Type B pancreatic cell (in vitro differentiated cells): Measurements from ENCODE around the gene HSD11B1. TPM values are rescaled to one million over a fixed set of nuclear protein-coding genes. Genes with fewer than 3 reads are reported as not detected.

Experiments used
- DNase-seq: peaks from one replicate; pipeline ENCODE4 v3.0.0; 2021; ENCODE audit warnings: mixed read lengths; ENCODE audit not compliant: unreplicated experiment; ENCODE audit errors: extremely low spot score
- H3K27ac Mint-ChIP-seq: 2 replicates; pipeline ENCODE4 v1.8.0; 2021; ENCODE audit warnings: mild to moderate bottlenecking, mixed read lengths
- H3K27me3 Mint-ChIP-seq: 2 replicates; pipeline ENCODE4 v1.8.0; 2021; ENCODE audit warnings: mixed read lengths
- H3K36me3 Mint-ChIP-seq: 2 replicates; pipeline ENCODE4 v1.8.0; 2021; ENCODE audit warnings: mixed read lengths
- H3K4me1 Mint-ChIP-seq: one replicate; pipeline ENCODE4 v1.8.0; 2021; ENCODE audit warnings: mixed read lengths; ENCODE audit not compliant: unreplicated experiment
- H3K4me3 Mint-ChIP-seq: 2 replicates; pipeline ENCODE4 v1.8.0; 2021; ENCODE audit warnings: mild to moderate bottlenecking, mixed read lengths
- H3K9me3 Mint-ChIP-seq: 2 replicates; pipeline ENCODE4 v1.8.0; 2021; ENCODE audit warnings: mixed read lengths
- CTCF ChIP-seq: fragments of 200-600 bp; sonication (generic); conservative IDR thresholded peaks from 2 replicates; pipeline ENCODE4 v1.5.0; 2021; ENCODE audit warnings: antibody characterized with exemption, mild to moderate bottlenecking
- total RNA-seq: library from RNA; stranded (reverse); gene quantifications from 2 replicates; pipeline ENCODE4 v1.2.1, GENCODE V29; 2021; ENCODE audit warnings: low replicate concordance

Gene HSD11B1
- total RNA-seq, 1 donor from 2014 or later, result not detected

GRCh38 chr1:209755256-209755655 lies 50.6 kb downstream of the HSD11B1 start:
- no peak for DNase-seq
- peak overlapping the region; percentile 4 for H3K27ac Mint-ChIP-seq
- H3K36me3 Mint-ChIP-seq, result no peaks in the 10 kb centered on the region
- peaks cover 10% of the 10 kb centered on the region for H3K27me3 Mint-ChIP-seq
- no peaks in the 10 kb centered on the region for H3K9me3 Mint-ChIP-seq
- H3K4me3 Mint-ChIP-seq, result no peak overlapping the region
- no peaks in the 10 kb centered on the region for H3K4me1 Mint-ChIP-seq
- no peak for TF ChIP-seq CTCF

GRCh38 chr1:209755926-209756614 lies 51.4 kb downstream of the HSD11B1 start, which contains the start of gene TRAF3IP3:
TSS of gene TRAF3IP3 (plus strand) at chr1:209756053. CDS start at chr1:209760040, 3,987 bp downstream.
- H3K4me3 Mint-ChIP-seq, result no peak within 1 kb of the TSS
- H3K4me1 Mint-ChIP-seq, result no peaks in the 10 kb centered on the region
- TF ChIP-seq CTCF, result no peak
- no peak for DNase-seq
- H3K27ac Mint-ChIP-seq, result peak within 1 kb of the TSS; percentile 4
- H3K27me3 Mint-ChIP-seq, result peaks cover 11% of the 10 kb centered on the region
- no peaks in the 10 kb centered on the region for H3K9me3 Mint-ChIP-seq
- no peaks in the 10 kb centered on the region for H3K36me3 Mint-ChIP-seq

GRCh38 chr1:209756615-209757445 lies 52.2 kb downstream of the HSD11B1 start:
- DNase-seq, result no peak
- no peak overlapping the region for H3K27ac Mint-ChIP-seq
- TF ChIP-seq CTCF, result no peak
- peaks cover 15% of the 10 kb centered on the region for H3K27me3 Mint-ChIP-seq
- no peaks in the 10 kb centered on the region for H3K4me1 Mint-ChIP-seq
- H3K9me3 Mint-ChIP-seq, result no peaks in the 10 kb centered on the region
- H3K4me3 Mint-ChIP-seq, result no peak overlapping the region
- H3K36me3 Mint-ChIP-seq, result no peaks in the 10 kb centered on the region

- H3K4me1 Mint-ChIP-seq, result no peaks in the 10 kb centered on the region
- no peak overlapping the region for H3K4me3 Mint-ChIP-seq
- no peak for DNase-seq
- H3K27ac Mint-ChIP-seq, result no peak overlapping the region
- no peaks in the 10 kb centered on the region for H3K9me3 Mint-ChIP-seq
- H3K27me3 Mint-ChIP-seq, result peaks cover 20% of the 10 kb centered on the region
- no peaks in the 10 kb centered on the region for H3K36me3 Mint-ChIP-seq
- TF ChIP-seq CTCF, result no peak
Observed at GRCh38 chr1:209758400-209758799, 53.8 kb downstream of the HSD11B1 start.

- Mint-ChIP-seq H3K36me3 (no peaks in the 10 kb centered on the region), H3K9me3 (no peaks in the 10 kb centered on the region), H3K4me1 (no peaks in the 10 kb centered on the region), H3K4me3 (no peak overlapping the region), H3K27ac (no peak overlapping the region), H3K27me3 (peaks cover 23% of the 10 kb centered on the region)
- TF ChIP-seq CTCF, result no peak
- DNase-seq, result no peak
Observed at GRCh38 chr1:209759829-209760359, 55.2 kb downstream of the HSD11B1 start.
